ENCODE measurements around the gene LTB4R.
A peak's percentile ranks its signal among the peaks of the same experiment; 100 is the strongest.

LTB4R gene

DNA sequence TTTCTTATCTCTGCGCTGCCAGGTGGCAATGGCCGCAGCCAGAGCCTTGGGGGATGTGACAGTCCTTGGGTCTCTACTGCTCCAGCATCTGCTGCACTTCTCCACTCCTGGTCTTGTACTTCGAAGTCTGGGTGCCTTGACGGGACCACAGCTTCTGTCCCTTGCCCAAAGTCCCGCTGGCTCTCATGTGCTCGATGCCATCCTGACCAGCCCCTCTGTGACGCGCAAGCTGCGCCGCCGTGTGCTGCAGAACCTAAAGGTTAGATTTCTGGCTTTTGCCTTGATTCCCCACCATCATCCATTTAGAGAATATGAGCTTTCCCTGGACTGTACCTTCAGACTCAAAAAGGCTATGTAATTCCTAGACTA lies 7.3 kb upstream of the LTB4R start:
- DNase-seq, result no peak

DNA sequence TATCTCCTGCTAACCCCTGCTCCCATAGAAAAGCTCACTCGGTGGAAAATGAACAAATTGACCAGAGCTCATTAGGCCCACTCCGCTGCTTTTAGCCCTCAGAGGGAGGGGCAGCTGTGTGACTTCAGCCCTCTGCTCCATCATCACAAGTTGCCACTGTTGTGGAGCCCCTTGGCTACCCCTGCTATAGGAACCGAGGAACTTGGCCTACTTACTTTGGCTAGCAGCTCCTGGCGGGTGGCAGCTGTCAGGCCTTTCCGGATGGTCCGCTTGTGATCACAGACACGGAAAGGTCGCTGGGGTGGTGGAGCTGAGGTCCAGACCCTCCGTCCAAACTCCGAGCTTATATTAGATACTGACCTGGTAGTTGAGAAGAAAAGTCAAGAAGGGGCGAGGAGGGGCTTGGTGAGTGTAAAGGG lies 4.1 kb upstream of the LTB4R start:
- DNase-seq, result no peak

DNA sequence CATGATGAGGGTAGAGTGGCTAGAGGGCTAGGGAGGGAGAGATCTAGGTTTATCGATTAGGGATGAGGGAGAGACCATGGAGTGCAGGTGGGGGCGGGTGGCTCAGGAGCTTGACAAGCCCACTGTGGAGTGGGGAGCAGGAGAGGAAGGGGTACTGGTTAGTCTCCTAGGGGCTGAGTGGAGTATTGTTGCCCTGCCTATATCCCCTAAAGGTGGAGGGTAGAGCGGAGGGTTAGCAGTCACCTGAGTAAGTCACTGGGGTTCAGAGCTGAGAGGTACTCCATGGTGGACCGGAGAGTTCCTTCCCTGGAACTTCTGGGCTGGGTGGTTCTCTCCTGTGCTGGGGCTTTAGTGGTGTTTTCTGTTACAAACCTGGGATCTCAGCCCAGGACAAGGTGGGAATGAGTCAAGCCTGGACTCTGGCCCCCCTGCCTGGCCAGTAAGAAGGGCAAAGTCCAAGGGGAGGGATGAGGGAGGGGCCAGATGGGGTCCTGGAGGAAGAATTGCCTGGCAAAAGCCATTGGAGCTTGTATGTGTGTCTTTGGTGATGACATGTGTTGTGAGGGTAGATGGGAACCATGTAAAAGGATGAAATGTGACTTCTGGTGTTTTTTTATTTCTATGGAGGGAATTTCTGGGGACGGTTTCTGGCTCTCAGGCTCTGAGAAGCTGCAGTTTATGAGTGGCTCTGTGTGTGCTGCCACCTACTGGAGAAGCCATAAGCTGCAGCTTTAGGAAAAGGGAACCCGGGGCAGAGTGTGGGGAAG lies 3.5 kb upstream of the LTB4R start, which contains the start of gene CIDEB:
TSS of gene CIDEB (minus strand) at position 403 of the 767 bp plus-strand sequence. CDS start at position 284, 119 bp downstream.
- DNase-seq, result peak; percentile 62

DNA sequence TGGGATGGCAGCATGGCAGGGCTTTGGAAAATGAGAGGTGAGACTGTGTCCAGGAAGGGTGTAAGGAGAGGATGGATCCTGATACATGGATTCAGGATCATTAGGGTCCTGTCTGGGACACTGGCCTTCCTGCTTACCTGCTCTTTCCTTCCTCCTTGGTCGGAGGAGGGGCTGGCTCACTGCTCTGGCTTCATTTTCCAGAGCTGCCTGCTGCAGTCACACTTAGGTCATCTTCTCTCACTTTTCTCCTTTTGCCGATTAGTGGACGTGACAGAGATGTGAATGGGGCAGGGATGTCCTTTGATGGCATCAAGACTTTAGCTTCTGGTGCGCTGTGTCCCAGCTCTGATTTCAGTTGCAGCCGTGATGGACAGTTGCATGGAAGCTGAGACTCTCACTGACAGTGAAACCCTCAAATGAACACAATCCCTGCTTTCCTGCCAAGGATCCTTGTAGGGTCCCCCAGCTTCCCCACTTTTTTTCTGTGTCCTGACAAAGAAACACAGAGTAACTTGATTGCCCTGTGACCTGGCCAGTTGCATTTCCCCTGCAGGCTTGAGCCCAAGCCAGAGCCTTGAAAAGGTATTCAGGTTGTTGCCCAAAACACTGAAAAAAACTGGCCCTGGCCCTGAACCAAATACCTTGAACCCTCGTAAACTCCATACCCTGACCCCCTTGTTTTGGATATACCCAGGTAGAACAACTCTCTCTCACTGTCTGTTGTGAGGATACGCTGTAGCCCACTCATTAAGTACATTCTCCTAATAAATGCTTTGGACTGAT lies 2.8 kb upstream of the LTB4R start:
- DNase-seq, result no peak

DNA sequence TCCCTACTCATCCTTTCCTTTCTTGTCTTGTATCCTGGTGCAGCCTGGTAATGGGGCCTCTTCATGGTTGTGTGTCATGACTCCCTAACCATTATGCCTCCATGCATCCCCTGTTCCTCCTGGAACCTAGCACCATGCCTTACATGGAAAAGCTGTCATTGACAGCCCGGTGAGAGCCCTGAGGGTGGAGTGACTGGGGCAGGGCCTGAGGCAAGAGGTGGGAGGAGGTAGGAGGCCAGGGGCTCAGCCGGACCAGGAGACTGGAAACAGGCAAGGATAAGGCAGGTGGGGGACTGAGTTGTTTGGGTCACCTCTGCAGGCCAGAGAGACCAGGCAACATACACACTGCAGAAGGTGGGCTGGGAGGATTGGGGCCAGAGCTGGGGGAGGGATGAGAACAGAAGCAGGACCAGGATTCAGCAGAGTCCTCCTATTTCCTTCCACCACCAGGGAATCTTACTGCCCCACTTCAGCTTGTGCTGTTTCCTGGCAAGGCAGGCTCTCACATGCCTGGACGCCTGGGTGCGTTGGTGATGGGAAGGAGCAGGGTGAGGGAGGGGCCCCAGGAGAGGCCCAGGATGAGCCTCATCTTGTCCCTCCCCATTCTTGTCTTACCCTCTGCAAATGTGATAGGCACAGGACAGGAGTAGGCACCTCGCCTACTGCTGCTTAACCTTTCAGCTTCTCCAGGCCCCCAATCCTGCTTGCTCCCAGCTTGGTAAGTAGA lies 1.6 kb upstream of the LTB4R start, which contains the start of gene LTB4R2:
TSS of gene LTB4R2 (plus strand) at position 603 of the 727 bp plus-strand sequence. CDS start 525 bp downstream, outside the sequence.
- DNase-seq, result no peak

DNA sequence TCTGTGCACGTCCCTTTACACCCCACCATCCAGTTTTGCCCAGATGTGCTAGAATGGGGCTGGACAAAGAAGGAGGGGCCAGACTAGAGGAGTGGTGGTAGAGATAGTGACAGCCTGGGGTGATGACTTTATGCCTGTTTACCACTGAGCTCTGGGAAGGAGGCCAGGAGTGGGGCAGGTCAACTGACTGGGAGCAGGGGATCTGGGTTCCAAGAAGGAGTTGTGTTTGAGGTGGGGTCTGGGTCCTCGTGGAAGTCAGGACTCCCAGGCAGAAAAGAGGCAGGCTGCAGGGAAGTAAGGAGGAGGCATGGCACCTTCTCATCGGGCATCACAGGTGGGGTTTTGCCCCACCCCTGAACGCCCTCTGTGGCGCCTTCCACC lies 1.0 kb upstream of the LTB4R start:
- DNase-seq, result peak; percentile 57

DNA sequence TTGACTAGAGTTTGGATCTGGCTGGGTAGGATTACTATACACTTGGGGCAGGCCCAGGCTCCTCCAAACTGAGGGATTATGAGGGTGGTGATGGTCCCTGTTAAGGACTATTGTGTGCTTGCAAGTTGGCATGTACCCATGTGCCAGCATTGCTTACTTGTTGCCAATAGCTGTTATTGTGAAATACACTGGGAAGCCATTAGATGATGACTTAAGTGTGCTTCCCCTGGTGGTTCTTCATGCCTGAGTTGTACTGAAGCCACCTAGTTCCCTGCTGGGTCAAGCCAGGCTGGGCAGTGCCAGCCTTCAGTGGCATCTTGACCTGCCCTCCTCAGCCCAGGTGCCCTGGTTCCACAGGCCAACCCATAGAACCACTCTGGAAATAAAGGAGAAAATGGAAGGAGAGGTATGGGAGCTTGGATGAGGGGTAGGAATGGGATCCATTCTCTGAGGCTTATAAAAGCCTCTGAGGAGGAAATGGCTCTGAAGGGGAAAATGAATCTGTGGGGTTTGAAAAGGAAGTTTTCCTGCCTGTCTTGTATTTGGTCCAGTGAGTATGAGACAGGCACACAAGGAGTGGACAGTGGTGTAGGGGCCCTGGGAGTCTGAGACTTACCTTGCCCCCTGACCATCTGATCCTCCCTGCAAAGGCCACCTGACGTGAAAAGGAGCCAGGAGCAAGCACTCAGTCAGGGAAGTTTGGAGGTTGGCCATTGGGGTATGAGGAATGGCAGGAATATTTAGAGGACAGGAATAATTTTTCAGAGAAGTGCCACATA lies 724 bp downstream of the LTB4R start:
- DNase-seq, result no peak

DNA sequence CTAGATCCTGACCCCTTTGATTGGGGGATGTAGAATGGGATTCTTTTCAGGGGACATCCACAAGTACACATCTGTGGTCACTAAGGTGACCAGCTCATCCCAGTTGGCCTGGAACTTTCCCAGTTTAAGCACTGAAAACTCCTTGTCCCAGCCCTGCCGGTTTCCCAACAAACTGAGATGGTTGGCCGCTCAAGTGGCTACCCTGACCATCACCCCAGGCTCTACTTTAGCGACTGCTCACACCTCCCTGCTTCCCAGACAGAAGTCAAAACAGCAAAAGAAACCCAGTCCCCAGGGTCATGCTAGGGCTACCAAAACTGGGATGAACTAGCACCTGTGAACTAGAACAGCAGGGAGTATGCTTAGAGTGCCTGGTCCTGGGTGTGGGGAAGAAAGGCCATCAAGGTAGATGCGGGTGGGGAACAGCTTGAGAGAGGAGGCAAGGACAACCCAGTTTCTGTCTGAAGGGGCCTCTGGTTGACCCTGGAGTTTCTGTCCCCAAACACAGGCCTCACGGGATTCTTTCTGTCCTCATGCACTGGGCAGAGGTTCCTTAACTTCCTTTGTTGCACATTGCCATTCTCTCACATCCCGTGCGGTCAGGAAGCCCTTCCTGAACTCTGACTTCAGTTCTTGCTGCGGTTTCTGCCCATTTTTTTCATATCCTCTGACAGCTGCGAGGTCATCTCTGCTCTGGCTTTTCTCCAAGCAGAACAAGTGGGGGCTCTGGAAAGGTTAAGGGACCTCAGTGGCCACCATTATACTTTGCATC lies 1.6 kb downstream of the LTB4R start:
- DNase-seq, result peak; percentile 57

DNA sequence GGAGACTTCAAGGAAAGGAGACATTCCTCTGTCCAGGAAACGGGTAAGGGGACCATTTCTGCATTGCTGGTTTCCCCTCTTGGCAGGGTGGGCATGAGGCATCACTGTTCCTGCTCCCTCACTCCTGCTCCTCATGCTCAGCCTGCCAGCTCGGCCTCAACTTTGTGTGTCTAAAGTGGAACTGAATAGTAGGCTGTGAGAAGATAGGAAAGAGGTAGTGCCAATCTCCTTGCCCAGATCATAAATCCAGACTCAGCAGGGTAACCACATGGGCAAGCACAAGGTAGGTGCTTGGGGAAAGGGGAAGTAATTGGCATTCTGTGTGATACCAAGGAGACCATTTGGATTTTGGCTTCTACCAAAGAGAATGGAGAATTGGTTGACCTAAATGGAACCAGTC lies 2.6 kb downstream of the LTB4R start:
- no peak for DNase-seq

DNA sequence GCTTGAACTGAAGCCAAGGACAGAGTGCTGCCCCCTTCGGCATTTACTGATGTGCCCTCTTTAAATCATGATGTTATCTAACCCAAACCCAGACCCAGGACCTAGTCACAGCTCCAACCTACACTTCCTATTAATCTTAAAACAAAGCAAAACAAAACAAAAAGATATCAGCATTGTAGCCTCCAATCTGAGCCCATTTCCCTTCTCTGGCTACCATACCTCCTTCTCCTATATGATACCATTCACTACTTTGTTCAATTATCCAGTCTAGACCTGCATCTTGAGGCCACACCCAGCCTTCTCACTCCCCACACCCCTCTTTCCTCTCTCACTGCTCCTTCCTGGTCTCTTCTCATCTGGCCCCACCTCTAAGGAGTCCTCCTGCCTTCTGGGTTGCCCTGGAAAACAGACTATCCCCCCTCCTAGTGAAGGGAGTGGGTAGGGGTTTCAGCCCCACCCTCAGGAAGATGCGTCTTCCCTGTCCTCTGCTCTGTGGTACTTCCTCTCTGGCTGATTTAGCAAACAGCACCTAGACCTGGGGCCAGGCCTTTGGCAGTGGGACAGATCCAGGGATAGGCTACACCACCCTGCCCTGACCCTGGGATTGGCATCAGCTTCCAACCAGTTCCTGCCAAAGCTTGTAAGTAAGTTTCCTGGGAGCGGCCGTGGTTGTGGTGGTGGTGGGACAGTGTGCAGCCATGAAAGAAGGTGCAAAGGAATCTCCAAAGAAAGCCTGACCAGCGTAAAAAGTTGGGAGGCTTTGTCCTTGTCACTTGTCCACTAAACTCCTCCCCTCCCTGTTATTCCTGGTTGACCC lies 3.3 kb downstream of the LTB4R start:
- DNase-seq, result no peak

DNA sequence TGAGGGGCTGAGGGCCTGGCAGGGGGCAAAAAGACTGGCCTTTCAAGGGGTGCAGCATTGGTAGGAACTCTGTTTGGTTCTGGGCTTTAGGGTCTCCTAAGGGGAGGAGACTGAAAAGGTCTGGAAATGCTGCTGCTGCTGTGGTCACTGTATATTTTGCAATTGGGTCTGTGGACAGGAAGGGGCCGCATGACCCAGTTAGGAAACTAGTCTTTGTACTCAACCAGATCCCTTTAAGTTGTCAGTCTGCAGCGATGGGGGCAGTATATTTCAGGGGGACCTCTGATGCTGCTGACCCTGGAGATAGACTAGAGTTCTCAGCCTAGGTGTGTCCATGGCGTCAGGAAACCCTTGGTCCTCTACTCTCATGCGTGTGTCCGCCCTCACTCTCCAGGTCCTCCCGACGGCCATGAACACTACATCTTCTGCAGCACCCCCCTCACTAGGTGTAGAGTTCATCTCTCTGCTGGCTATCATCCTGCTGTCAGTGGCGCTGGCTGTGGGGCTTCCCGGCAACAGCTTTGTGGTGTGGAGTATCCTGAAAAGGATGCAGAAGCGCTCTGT lies 4.0 kb downstream of the LTB4R start:
- no peak for DNase-seq

DNA sequence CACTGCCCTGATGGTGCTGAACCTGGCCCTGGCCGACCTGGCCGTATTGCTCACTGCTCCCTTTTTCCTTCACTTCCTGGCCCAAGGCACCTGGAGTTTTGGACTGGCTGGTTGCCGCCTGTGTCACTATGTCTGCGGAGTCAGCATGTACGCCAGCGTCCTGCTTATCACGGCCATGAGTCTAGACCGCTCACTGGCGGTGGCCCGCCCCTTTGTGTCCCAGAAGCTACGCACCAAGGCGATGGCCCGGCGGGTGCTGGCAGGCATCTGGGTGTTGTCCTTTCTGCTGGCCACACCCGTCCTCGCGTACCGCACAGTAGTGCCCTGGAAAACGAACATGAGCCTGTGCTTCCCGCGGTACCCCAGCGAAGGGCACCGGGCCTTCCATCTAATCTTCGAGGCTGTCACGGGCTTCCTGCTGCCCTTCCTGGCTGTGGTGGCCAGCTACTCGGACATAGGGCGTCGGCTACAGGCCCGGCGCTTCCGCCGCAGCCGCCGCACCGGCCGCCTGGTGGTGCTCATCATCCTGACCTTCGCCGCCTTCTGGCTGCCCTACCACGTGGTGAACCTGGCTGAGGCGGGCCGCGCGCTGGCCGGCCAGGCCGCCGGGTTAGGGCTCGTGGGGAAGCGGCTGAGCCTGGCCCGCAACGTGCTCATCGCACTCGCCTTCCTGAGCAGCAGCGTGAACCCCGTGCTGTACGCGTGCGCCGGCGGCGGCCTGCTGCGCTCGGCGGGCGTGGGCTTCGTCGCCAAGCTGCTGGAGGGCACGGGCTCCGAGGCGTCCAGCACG lies 4.7 kb downstream of the LTB4R start:
- peak; percentile 50 for DNase-seq

DNA sequence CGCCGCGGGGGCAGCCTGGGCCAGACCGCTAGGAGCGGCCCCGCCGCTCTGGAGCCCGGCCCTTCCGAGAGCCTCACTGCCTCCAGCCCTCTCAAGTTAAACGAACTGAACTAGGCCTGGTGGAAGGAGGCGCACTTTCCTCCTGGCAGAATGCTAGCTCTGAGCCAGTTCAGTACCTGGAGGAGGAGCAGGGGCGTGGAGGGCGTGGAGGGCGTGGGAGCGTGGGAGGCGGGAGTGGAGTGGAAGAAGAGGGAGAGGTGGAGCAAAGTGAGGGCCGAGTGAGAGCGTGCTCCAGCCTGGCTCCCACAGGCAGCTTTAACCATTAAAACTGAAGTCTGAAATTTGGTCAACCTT lies 5.3 kb downstream of the LTB4R start:
- DNase-seq, result no peak

DNA sequence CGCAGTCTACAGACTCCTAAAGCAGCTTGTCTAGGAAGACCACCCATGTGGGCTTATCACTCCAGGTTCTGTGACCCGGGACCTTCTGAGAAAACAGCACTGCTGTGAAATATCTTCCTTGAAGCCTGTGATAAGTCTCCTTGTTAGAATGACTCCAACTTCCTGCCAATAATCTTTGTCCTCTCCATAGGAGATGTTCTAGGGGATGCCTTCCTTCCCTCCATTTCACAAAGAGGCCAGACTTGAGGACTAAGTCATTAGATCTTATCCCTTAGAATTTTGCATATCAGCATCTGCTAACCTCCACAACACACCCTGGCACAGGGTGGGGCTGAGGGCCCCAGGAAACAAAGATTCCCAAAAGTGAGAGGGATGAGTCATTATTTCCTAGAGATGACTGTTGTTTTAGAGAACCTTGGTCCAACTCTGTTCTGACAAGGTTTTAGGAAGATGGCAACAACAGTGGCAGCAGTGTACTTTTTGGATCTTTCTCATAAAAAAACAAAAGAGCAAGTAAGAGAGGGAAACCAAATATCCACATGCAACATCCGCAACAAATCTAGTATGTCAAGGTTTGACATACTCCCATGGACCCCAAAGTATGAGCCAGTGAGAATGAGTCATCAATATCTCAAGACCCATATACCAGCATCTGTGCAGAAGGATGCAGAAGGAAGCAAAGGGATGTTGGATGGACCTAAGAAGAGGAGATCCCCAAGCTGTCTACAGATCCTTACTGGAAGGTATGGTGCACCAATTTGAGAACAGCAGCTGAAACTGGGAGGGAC lies 6.0 kb downstream of the LTB4R start:
- no peak for DNase-seq

DNA sequence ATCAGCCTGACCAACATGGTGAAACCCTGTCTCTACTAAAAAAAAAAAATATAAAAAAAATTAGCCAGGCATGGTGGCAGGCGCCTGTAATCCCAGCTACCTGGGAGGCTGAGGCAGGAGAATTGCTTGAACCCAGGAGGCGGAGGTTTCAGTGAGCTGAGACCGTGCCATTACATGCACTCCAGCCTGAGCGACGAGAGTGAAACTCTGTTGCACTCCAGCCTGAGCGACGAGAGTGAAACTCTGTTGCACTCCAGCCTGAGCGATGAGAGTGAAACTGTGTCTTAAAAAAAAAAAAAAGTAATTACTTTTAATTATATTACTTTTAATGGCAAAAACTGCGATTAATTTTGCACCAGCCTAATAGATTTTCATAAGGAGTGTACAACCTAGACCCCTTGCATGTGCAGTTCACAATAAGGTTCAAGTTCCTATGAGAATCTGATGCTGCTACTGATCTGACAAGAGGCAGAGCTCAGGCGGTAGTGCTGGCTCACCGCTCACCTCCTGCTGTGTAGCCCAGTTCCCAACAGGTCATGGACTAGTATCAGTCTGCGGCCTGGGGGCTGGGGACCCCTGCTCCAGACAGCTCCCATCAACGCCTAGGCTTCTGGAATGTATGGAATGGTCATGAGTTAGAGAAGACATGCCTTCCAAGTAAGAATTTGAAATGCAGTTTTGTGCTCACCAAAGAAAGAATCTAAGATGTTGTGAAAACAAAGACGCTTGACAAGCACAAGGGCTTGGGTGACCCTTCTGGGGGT lies 10.1 kb downstream of the LTB4R start:
- DNase-seq, result no peak

DNA sequence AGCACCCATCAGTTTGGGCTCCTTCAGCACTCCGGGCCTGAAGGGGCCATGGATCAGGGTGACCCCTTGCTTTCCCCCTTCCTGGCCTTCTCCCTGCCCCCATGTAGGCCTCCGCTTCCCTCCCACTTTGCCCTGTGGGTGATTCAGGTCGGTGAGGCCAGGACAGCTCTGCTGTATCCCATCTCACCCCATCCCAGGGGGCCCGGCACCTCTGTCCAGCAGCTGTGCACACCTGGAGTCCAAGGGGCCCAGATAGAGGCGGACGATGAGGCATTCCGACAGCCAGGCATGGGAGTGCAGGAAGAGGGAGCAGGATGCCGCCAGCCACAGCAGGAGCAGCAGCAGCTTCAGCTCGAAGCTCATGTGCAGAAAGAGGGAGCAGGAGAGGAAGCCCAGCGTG lies 11.4 kb downstream of the LTB4R start:
- DNase-seq, result no peak

DNA sequence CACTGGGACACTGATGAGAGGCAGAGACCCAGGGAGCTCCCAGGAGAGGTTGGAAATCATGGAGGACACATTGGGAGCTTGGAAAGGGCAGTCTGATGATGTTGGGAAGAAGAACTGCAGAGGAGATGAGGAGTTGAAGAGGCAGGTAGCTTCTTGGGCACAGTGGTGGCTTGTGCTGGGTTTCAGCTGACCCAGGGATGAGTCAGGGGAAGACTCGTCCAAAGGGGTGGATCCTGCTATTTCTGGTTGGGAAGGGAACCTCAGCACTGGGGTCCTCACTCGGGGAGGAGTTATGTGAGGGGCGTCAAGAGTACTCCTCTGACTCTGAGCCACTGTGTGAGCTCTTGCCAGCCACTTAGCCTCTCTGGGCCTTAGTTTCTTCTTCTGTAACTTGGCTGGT lies 12.0 kb downstream of the LTB4R start:
- no peak for DNase-seq

DNA sequence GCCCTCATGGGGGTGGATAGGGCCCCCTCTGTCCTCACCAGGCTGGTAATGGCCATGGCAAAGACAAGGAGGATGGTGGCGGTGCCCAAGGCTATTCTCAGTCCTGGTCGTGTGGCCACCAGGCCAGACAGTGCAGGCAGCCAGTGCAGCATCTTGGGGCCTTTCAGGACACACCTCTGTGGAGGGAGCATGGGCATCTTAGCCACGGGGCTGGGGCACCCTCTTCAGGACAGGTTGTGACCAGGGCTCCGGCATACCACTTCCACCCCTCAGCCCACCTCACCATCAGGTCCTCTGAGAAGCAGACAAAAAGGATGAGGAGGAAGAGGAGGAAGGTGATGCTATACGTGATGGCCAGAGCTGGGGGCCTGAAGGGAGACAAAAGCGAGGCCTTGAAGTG lies 12.7 kb downstream of the LTB4R start:
- DNase-seq, result no peak
